Loucy (cell line): ENCODE measurements around the gene CAMK1G.

Experiments used
- H2AFZ ChIP-seq: fragments of 200-600 bp; sonication (generic); 2 replicates; pipeline ENCODE4 v1.6.0; 2016; ENCODE audit warnings: antibody characterized with exemption, mild to moderate bottlenecking, low read length, moderate library complexity
- H3F3A ChIP-seq: fragments of 200-600 bp; 2 replicates; pipeline ENCODE4 v1.6.0; 2016; ENCODE audit warnings: antibody characterized with exemption, low read depth, mild to moderate bottlenecking
- H3K27me3 ChIP-seq: fragments of 200-600 bp; sonication (generic); 2 replicates; pipeline ENCODE4 v1.6.1; 2014; ENCODE audit warnings: low read length, mild to moderate bottlenecking; ENCODE audit not compliant: insufficient read depth, poor library complexity, severe bottlenecking
- H3K36me3 ChIP-seq: fragments of 200-600 bp; sonication (generic); 2 replicates; pipeline ENCODE4 v1.6.1; 2016; ENCODE audit warnings: low read length; ENCODE audit not compliant: insufficient read depth
- H3K4me1 ChIP-seq: fragments of 200-600 bp; sonication (generic); 2 replicates; pipeline ENCODE4 v1.5.1; 2014; ENCODE audit warnings: low read length, mild to moderate bottlenecking; ENCODE audit not compliant: insufficient read depth, poor library complexity, severe bottlenecking
- H3K4me2 ChIP-seq: fragments of 200-600 bp; sonication (generic); 2 replicates; pipeline ENCODE4 v1.6.0; 2014; ENCODE audit warnings: antibody characterized with exemption, low read length, low read depth, mild to moderate bottlenecking; ENCODE audit not compliant: poor library complexity, severe bottlenecking
- H3K4me3 ChIP-seq: fragments of 200-600 bp; sonication (generic); 2 replicates; pipeline ENCODE4 v1.5.1; 2014; ENCODE audit warnings: low read length, mild to moderate bottlenecking, mixed read lengths; ENCODE audit not compliant: poor library complexity, severe bottlenecking
- H3K79me2 ChIP-seq: fragments of 200-600 bp; sonication (generic); 2 replicates; pipeline ENCODE4 v1.6.1; 2014; ENCODE audit warnings: low read length; ENCODE audit not compliant: insufficient read depth
- H3K9ac ChIP-seq: fragments of 200-600 bp; sonication (generic); 2 replicates; pipeline ENCODE4 v1.6.0; 2014; ENCODE audit warnings: mild to moderate bottlenecking, low read depth, low read length, moderate library complexity; ENCODE audit not compliant: poor library complexity, severe bottlenecking
- H3K9me2 ChIP-seq: fragments of 200-600 bp; sonication (generic); replicated peaks from 2 replicates; pipeline ENCODE4 v1.6.1; 2016; ENCODE audit warnings: low read depth, low read length, mixed read lengths
- H3K9me3 ChIP-seq: fragments of 200-600 bp; sonication (generic); 2 replicates; pipeline ENCODE4 v1.6.1; 2014; ENCODE audit warnings: mild to moderate bottlenecking, antibody characterized with exemption, low read length, low read depth; ENCODE audit not compliant: insufficient read depth
- H4K20me1 ChIP-seq: fragments of 200-600 bp; sonication (generic); 2 replicates; pipeline ENCODE4 v1.6.0; 2014; ENCODE audit warnings: antibody characterized with exemption, low read length, mild to moderate bottlenecking; ENCODE audit not compliant: insufficient read depth, poor library complexity, severe bottlenecking
- CTCF ChIP-seq: fragments of 200-600 bp; sonication (generic); conservative IDR thresholded peaks from 2 replicates; pipeline ENCODE4 v1.5.1; 2014; ENCODE audit warnings: mild to moderate bottlenecking, antibody characterized with exemption, low read length
- EZH2phosphoT487 ChIP-seq: fragments of 200-600 bp; IDR thresholded peaks from 2 replicates; pipeline ENCODE4 v1.6.1; 2018; ENCODE audit warnings: antibody characterized with exemption, mild to moderate bottlenecking, moderate library complexity, borderline replicate concordance

Gene CAMK1G

GRCh38 chr1:209619696-209620486 lies 36.4 kb downstream of the CAMK1G start:
- TF ChIP-seq CTCF: no peak
- no peak for TF ChIP-seq EZH2phosphoT487
- Histone ChIP-seq H3K79me2 (no peaks in the 10 kb centered on the region), H3K4me2 (no peak overlapping the region), H3K9me3 (no peaks in the 10 kb centered on the region), H3K36me3 (no peaks in the 10 kb centered on the region), H3K4me3 (no peak overlapping the region), H4K20me1 (no peaks in the 10 kb centered on the region), H3F3A (no peaks in the 10 kb centered on the region), H3K4me1 (no peaks in the 10 kb centered on the region), H3K9me2 (no peaks in the 10 kb centered on the region), H3K27me3 (no peaks in the 10 kb centered on the region), H2AFZ (no peak overlapping the region), H3K9ac (no peak overlapping the region)

DNA sequence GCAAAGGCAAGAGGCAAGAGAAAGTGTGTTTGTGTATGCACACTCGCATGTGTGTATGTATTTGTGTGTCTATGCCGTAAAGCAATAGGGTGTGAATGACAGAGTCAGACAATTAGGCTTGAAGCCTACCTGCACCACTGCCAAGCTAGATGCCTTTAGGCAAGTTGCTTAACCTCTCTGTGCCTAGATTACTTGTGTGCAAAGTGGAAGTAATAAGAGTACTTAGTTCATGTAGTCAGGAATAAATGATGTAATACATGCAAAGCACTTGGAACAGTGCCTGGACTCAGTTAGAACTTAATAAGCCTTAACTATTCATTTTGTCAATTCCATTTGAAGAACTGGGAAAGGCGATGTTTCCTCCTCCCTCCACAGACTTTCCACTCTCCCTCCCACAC lies 37.0 kb downstream of the CAMK1G start:
- H3K4me3 ChIP-seq: no peak overlapping the region
- H3K9me3 ChIP-seq: no peaks in the 10 kb centered on the region

GRCh38 chr1:209621286-209621685 lies 37.8 kb downstream of the CAMK1G start:
- H3K4me2 ChIP-seq: no peak overlapping the region
- H3K9me2 ChIP-seq: no peaks in the 10 kb centered on the region
- no peak overlapping the region for H3K4me3 ChIP-seq
- no peak overlapping the region for H3K9ac ChIP-seq
- H3K36me3 ChIP-seq: no peaks in the 10 kb centered on the region
- H3K4me1 ChIP-seq: no peaks in the 10 kb centered on the region
- H2AFZ ChIP-seq: no peak overlapping the region
- no peak for TF ChIP-seq EZH2phosphoT487
- no peak for TF ChIP-seq CTCF
- H3F3A ChIP-seq: no peaks in the 10 kb centered on the region
- no peaks in the 10 kb centered on the region for H3K27me3 ChIP-seq
- no peaks in the 10 kb centered on the region for H4K20me1 ChIP-seq
- H3K79me2 ChIP-seq: no peaks in the 10 kb centered on the region
- H3K9me3 ChIP-seq: no peaks in the 10 kb centered on the region

More for the DNA sequence above, 37.0 kb downstream of the CAMK1G start:
- Histone ChIP-seq H3F3A (no peaks in the 10 kb centered on the region), H4K20me1 (no peaks in the 10 kb centered on the region), H2AFZ (no peak overlapping the region), H3K79me2 (no peaks in the 10 kb centered on the region), H3K4me2 (no peak overlapping the region), H3K4me1 (no peaks in the 10 kb centered on the region), H3K9me2 (no peaks in the 10 kb centered on the region), H3K9ac (no peak overlapping the region), H3K36me3 (no peaks in the 10 kb centered on the region), H3K27me3 (no peaks in the 10 kb centered on the region)
- TF ChIP-seq EZH2phosphoT487: no peak
- no peak for TF ChIP-seq CTCF
